ENCODE results near the gene IMP4.

The IMP4 gene, protein sequence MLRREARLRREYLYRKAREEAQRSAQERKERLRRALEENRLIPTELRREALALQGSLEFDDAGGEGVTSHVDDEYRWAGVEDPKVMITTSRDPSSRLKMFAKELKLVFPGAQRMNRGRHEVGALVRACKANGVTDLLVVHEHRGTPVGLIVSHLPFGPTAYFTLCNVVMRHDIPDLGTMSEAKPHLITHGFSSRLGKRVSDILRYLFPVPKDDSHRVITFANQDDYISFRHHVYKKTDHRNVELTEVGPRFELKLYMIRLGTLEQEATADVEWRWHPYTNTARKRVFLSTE

GRCh38 chr2:130342533-130343275 lies at the start of gene IMP4:
TSS of gene IMP4 (plus strand) at chr2:130342897. CDS start at chr2:130342933, 36 bp downstream.
- Histone ChIP-seq H3K36me3 (ENCODE audit: insufficient read depth, low read length) (peaks cover 44% of the 10 kb centered on the region), H2AFZ (ENCODE audit: low read depth, low read length) (peak within 1 kb of the TSS; percentile 76), H3K4me3 (ENCODE audit: low read length) (peak within 1 kb of the TSS; percentile 78), H3K27me3 (ENCODE audit: insufficient read depth, low read length) (no peaks in the 10 kb centered on the region), H3K9me3 (ENCODE audit: low read length) (no peaks in the 10 kb centered on the region), H3K4me1 (ENCODE audit: insufficient read depth, low read length) (peaks cover 11% of the 10 kb centered on the region)

GRCh38 chr2:130300258-130300969 lies 42.3 kb upstream of the IMP4 start:
- no peak overlapping the region for H2AFZ ChIP-seq (ENCODE audit: low read depth, low read length)
- no peaks in the 10 kb centered on the region for H3K9me3 ChIP-seq (ENCODE audit: low read length)
- H3K4me1 ChIP-seq (ENCODE audit: insufficient read depth, low read length), result no peaks in the 10 kb centered on the region
- no peak overlapping the region for H3K4me3 ChIP-seq (ENCODE audit: low read length)
- H3K27me3 ChIP-seq (ENCODE audit: insufficient read depth, low read length), result peaks cover 14% of the 10 kb centered on the region
- H3K36me3 ChIP-seq (ENCODE audit: insufficient read depth, low read length), result no peaks in the 10 kb centered on the region

DNA sequence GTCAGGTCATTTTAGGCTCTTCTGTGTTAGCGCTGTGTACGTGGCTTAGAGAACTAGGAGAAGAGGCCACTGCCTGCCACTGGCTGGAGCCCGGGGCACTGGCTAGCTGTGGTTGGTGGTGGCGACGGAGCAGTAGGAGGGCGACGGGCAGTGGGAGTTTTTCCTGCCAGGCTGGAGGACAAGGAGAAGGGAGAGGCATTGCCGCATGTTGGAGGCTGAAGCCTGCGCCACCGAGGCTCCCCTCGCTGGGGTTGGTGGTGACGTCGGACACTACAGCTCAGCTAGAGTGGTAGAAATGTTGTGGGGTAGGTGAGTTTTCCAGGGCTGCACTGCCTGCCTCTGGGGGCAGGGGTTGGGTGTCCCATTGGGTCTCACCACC lies 41.7 kb upstream of the IMP4 start:
- Histone ChIP-seq H3K4me3 (ENCODE audit: low read length) (no peak overlapping the region), H3K4me1 (ENCODE audit: insufficient read depth, low read length) (no peaks in the 10 kb centered on the region), H3K36me3 (ENCODE audit: insufficient read depth, low read length) (no peaks in the 10 kb centered on the region), H3K9me3 (ENCODE audit: low read length) (no peaks in the 10 kb centered on the region), H3K27me3 (ENCODE audit: insufficient read depth, low read length) (peaks cover 14% of the 10 kb centered on the region), H2AFZ (ENCODE audit: low read depth, low read length) (no peak overlapping the region)

DNA sequence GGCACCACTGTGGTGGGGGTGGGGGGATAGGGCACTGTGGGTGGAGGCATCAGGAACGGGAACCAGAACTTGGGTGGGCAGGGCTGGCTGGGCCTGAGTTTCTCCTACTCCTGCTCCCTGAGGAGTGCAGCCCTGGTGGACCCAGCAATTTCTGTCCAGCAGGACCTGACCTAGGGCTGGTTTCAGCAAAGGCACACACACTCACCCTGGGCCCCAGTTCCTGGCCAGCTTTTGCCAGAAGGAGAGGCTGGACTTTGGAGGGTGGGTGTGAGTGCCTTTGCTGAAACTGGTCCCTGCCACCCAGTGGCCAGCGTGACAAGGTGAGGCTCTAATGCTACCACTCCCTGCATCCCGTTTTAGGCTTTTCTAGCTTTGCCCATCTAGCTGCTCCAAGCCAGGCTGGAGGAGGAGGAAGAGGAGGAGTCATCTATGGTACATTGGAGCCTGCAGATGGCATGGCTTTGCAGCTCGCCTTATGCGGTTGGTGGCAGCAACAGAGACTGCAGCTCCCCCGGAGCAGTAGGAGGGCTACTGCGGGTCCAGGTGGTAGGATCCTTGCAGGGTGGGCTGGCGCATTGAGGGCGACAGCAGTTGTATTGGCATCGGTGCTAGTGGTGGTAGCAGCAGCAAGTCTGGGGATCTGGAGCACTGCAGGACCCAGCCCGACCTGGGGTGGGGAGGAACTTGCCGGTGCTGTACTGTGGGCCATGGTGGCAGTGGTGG lies 40.4 kb upstream of the IMP4 start:
- Histone ChIP-seq H2AFZ (ENCODE audit: low read depth, low read length) (no peak overlapping the region), H3K4me3 (ENCODE audit: low read length) (no peak overlapping the region), H3K9me3 (ENCODE audit: low read length) (no peaks in the 10 kb centered on the region), H3K36me3 (ENCODE audit: insufficient read depth, low read length) (no peaks in the 10 kb centered on the region), H3K27me3 (ENCODE audit: insufficient read depth, low read length) (peaks cover 15% of the 10 kb centered on the region), H3K4me1 (ENCODE audit: insufficient read depth, low read length) (no peaks in the 10 kb centered on the region)

GRCh38 chr2:130303169-130303568 lies 39.5 kb upstream of the IMP4 start:
- no peak overlapping the region for H2AFZ ChIP-seq (ENCODE audit: low read depth, low read length)
- no peaks in the 10 kb centered on the region for H3K9me3 ChIP-seq (ENCODE audit: low read length)
- H3K36me3 ChIP-seq (ENCODE audit: insufficient read depth, low read length), result no peaks in the 10 kb centered on the region
- H3K27me3 ChIP-seq (ENCODE audit: insufficient read depth, low read length), result peaks cover 15% of the 10 kb centered on the region
- no peak overlapping the region for H3K4me3 ChIP-seq (ENCODE audit: low read length)
- no peaks in the 10 kb centered on the region for H3K4me1 ChIP-seq (ENCODE audit: insufficient read depth, low read length)

GRCh38 chr2:130304726-130305125 lies 38.0 kb upstream of the IMP4 start:
- Histone ChIP-seq H3K4me3 (ENCODE audit: low read length) (no peak overlapping the region), H3K36me3 (ENCODE audit: insufficient read depth, low read length) (no peaks in the 10 kb centered on the region), H3K27me3 (ENCODE audit: insufficient read depth, low read length) (peaks cover 16% of the 10 kb centered on the region), H3K4me1 (ENCODE audit: insufficient read depth, low read length) (no peaks in the 10 kb centered on the region), H3K9me3 (ENCODE audit: low read length) (no peaks in the 10 kb centered on the region), H2AFZ (ENCODE audit: low read depth, low read length) (no peak overlapping the region)

GRCh38 chr2:130307850-130308249 lies 34.8 kb upstream of the IMP4 start:
- H3K27me3 ChIP-seq (ENCODE audit: insufficient read depth, low read length), result peaks cover 7% of the 10 kb centered on the region
- H3K9me3 ChIP-seq (ENCODE audit: low read length), result no peaks in the 10 kb centered on the region
- H3K36me3 ChIP-seq (ENCODE audit: insufficient read depth, low read length), result no peaks in the 10 kb centered on the region
- H2AFZ ChIP-seq (ENCODE audit: low read depth, low read length), result no peak overlapping the region
- H3K4me3 ChIP-seq (ENCODE audit: low read length), result no peak overlapping the region
- no peaks in the 10 kb centered on the region for H3K4me1 ChIP-seq (ENCODE audit: insufficient read depth, low read length)

DNA sequence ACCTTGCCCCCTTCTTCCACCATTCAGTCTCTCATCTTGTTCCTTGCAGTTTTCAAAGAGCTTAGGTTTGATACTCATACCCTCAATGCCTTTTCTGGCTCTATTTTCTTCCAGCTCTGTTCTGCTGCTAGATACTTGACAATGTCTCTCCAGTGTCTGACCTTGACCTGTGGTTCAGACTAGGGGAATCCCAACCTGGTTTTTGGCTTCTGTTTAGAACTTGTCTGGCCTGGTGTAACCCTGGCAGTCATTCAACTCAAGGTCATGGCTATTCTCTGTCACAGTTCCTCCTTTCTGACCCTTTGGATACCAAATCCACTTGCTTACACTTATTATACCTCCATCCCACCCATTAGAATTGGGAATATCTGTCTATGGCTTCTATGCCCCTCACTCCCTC lies 31.8 kb upstream of the IMP4 start:
- Histone ChIP-seq H2AFZ (ENCODE audit: low read depth, low read length) (no peak overlapping the region), H3K27me3 (ENCODE audit: insufficient read depth, low read length) (peaks cover 6% of the 10 kb centered on the region), H3K4me3 (ENCODE audit: low read length) (no peak overlapping the region), H3K36me3 (ENCODE audit: insufficient read depth, low read length) (no peaks in the 10 kb centered on the region), H3K4me1 (ENCODE audit: insufficient read depth, low read length) (no peaks in the 10 kb centered on the region), H3K9me3 (ENCODE audit: low read length) (no peaks in the 10 kb centered on the region)

DNA sequence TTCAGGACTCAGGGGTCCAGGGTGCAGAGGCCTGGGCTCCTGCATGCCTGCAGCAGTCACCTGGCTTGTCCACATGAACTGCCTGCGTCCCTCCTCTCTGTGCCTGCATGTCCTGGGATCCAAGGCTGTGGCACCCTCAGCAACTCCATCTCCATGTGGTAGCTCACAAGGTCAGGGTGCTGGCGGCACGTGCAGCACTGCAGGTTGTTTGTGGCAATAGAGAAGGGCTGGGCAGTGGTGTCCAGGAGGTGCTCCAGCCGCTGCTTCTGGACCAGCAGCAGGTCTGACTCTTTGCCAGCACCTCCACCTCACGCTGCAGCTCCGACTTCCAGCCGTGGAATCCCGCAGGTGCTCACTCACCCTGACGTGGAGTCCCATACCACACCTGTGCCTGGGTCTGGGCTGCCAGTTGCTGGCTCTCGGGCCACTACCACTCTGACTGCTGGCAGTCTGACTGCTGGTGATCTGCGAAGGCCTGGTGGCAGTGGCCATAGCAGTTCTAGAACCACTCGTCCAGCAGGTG lies 28.8 kb upstream of the IMP4 start:
- no peak overlapping the region for H3K4me3 ChIP-seq (ENCODE audit: low read length)
- H3K4me1 ChIP-seq (ENCODE audit: insufficient read depth, low read length), result no peaks in the 10 kb centered on the region
- H3K27me3 ChIP-seq (ENCODE audit: insufficient read depth, low read length), result peaks cover 2% of the 10 kb centered on the region
- no peak overlapping the region for H2AFZ ChIP-seq (ENCODE audit: low read depth, low read length)
- H3K9me3 ChIP-seq (ENCODE audit: low read length), result no peaks in the 10 kb centered on the region
- H3K36me3 ChIP-seq (ENCODE audit: insufficient read depth, low read length), result no peaks in the 10 kb centered on the region

GRCh38 chr2:130314377-130314776 lies 28.3 kb upstream of the IMP4 start:
- Histone ChIP-seq H3K36me3 (ENCODE audit: insufficient read depth, low read length) (no peaks in the 10 kb centered on the region), H3K9me3 (ENCODE audit: low read length) (no peaks in the 10 kb centered on the region), H2AFZ (ENCODE audit: low read depth, low read length) (no peak overlapping the region), H3K4me3 (ENCODE audit: low read length) (no peak overlapping the region), H3K27me3 (ENCODE audit: insufficient read depth, low read length) (peaks cover 2% of the 10 kb centered on the region), H3K4me1 (ENCODE audit: insufficient read depth, low read length) (no peaks in the 10 kb centered on the region)

- Histone ChIP-seq H3K4me1 (ENCODE audit: insufficient read depth, low read length) (no peaks in the 10 kb centered on the region), H3K36me3 (ENCODE audit: insufficient read depth, low read length) (no peaks in the 10 kb centered on the region), H2AFZ (ENCODE audit: low read depth, low read length) (no peak overlapping the region), H3K27me3 (ENCODE audit: insufficient read depth, low read length) (no peaks in the 10 kb centered on the region), H3K9me3 (ENCODE audit: low read length) (no peaks in the 10 kb centered on the region), H3K4me3 (ENCODE audit: low read length) (no peak overlapping the region)
These were observed 26.1 kb upstream of the IMP4 start for GRCh38 chr2:130316596-130316995.

- H3K4me1 ChIP-seq (ENCODE audit: insufficient read depth, low read length), result no peaks in the 10 kb centered on the region
- H3K36me3 ChIP-seq (ENCODE audit: insufficient read depth, low read length), result no peaks in the 10 kb centered on the region
- no peak overlapping the region for H3K4me3 ChIP-seq (ENCODE audit: low read length)
- no peaks in the 10 kb centered on the region for H3K27me3 ChIP-seq (ENCODE audit: insufficient read depth, low read length)
- H2AFZ ChIP-seq (ENCODE audit: low read depth, low read length), result no peak overlapping the region
- H3K9me3 ChIP-seq (ENCODE audit: low read length), result no peaks in the 10 kb centered on the region
These were observed 23.8 kb upstream of the IMP4 start for GRCh38 chr2:130318906-130319305.
